ENCODE measurements around the gene VPS36.

GRCh38 chr13:52385870-52386269 lies 64.6 kb downstream of the VPS36 start:
- TF ChIP-seq CTCF (IDR thresholded peaks at IDR 0.05) (no peak), EZH2 (IDR thresholded peaks at IDR 0.05) (no peak)

Data from neural progenitor cell (in vitro differentiated cells).